ENCODE results near the gene TMEM187. TPM values are rescaled to one million over a fixed set of nuclear protein-coding genes. Genes with fewer than 3 reads are reported as not detected.

TMEM187 gene
- total and polyA plus RNA-seq, 10 donors: 2.0 to 12.2 (median 5.6) TPM

DNA sequence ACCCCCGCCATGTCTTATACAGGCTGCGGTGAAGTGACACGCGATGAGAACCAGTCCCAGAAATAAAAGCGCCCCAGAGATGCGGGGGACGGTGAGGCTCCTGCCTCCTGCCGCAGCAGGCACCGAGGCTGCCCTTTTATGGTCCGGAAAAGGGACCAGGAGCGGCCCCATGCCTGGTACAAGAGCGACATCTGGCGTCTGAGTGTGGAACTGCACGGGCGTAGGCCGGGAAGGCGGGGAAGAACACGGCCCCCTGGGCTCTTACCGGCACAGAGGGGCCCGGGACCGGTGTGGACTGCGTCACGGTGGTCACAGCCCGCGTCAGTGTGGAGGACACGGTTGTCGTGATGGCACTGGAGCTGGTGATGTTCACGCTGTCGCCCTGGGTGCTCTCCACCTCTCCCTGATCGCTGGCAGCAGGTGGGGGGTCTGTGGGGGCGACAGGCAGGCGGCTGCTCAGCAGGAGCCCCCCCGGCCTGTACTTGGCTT, 19.2 kb upstream of the TMEM187 start:
- intact Hi-C loops (cut with DNase I; ENCODE audit: low total_unique reads): loop anchor here (2.0 kb wide), 1 partner anchor 193 kb away; no protein-coding TSS in a partner anchor
- peak; percentile 94 for DNase-seq
- Histone ChIP-seq H3K36me3 (peaks cover 4 to 100% (median 88%) of the 10 kb centered on the region in 6 donors), H3K4me3 (no peak overlapping the region), H3K27ac (peak overlapping the region in 3 of 8 donors; percentile 18 to 48 (median 45)), H3K27me3 (replicated peaks in 1 of 7) (peaks cover 0 to 3% (median 0%) of the 10 kb centered on the region in 7 donors), H3K4me1 (peaks cover 0 to 29% (median 19%) of the 10 kb centered on the region in 6 donors), H3K9me3 (no peaks in the 10 kb centered on the region)
- TF ChIP-seq POLR2AphosphoS5 (IDR thresholded peaks at IDR 0.05) (peak; percentile 66 to 78 (median 69)), POLR2A (IDR thresholded peaks at IDR 0.05) (no peak)
- TF ChIP-seq, protein P1, sequence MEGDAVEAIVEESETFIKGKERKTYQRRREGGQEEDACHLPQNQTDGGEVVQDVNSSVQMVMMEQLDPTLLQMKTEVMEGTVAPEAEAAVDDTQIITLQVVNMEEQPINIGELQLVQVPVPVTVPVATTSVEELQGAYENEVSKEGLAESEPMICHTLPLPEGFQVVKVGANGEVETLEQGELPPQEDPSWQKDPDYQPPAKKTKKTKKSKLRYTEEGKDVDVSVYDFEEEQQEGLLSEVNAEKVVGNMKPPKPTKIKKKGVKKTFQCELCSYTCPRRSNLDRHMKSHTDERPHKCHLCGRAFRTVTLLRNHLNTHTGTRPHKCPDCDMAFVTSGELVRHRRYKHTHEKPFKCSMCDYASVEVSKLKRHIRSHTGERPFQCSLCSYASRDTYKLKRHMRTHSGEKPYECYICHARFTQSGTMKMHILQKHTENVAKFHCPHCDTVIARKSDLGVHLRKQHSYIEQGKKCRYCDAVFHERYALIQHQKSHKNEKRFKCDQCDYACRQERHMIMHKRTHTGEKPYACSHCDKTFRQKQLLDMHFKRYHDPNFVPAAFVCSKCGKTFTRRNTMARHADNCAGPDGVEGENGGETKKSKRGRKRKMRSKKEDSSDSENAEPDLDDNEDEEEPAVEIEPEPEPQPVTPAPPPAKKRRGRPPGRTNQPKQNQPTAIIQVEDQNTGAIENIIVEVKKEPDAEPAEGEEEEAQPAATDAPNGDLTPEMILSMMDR (IDR thresholded peaks at IDR 0.05 in 8 of 11, conservative IDR thresholded peaks at IDR 0.05 in 3 of 11): peak; percentile 94 to 100 (median 97)
- 27 to 36% (median 31%) methylated on average over 8 to 33 of the region's 33 CpGs for WGBS, 5 donors

DNA sequence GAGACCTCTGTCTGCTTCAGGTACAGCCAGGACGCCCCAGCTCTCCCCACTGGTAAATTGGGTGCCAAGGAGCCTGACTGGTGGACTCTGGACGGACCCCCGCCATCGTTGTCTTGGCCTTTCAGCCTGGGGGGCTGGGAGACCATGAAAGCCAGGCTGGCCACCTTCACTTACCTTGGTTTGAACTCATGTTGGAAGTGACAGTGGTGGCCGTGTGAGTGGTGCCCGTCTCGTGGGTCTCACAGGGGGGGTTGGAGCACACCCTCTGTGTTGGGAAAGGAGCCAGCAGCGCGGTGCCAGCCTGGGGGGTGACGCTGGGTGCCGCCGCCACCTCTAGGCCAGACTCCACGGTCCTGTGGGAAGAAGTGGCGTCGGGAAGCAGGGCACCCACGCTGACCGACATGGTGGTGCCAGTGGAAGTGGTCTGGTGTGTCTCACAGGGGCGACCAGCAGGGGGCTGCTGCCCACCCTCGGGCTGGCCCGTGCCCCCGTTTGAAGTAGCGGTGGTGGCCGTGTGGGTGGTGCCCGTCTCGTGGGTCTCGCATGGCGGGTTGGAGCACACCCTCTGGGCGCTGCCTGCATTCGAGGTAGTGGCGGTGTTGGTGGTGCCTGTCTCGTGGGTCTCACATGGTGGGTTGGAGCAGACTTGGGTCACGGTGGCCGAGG, 18.5 kb upstream of the TMEM187 start:
- DNase-seq: peak; percentile 79
- intact Hi-C loops (cut with DNase I; ENCODE audit: low total_unique reads): loop anchor here (2.0 kb wide), 1 partner anchor 193 kb away; no protein-coding TSS in a partner anchor
- 75 to 82% (median 77%) methylated on average over 23 to 33 of the region's 33 CpGs; no CpG with 5 or more reads in 1 of the 5 donors for WGBS, 5 donors
- H3K36me3 ChIP-seq: peaks cover 6 to 100% (median 94%) of the 10 kb centered on the region in 6 donors
- no peak overlapping the region for H3K4me3 ChIP-seq
- peaks cover 0 to 3% (median 0%) of the 10 kb centered on the region in 7 donors for H3K27me3 ChIP-seq (replicated peaks in 1 of 7)
- H3K4me1 ChIP-seq: peaks cover 0 to 23% (median 14%) of the 10 kb centered on the region in 6 donors
- H3K9me3 ChIP-seq: no peaks in the 10 kb centered on the region
- TF ChIP-seq, protein P1 (IDR thresholded peaks at IDR 0.05 in 8 of 11, conservative IDR thresholded peaks at IDR 0.05 in 3 of 11): no peak
- TF ChIP-seq POLR2A (IDR thresholded peaks at IDR 0.05) (no peak), POLR2AphosphoS5 (IDR thresholded peaks at IDR 0.05) (no peak)
- peak overlapping the region in 3 of 8 donors; percentile 18 to 48 (median 45) for H3K27ac ChIP-seq

DNA sequence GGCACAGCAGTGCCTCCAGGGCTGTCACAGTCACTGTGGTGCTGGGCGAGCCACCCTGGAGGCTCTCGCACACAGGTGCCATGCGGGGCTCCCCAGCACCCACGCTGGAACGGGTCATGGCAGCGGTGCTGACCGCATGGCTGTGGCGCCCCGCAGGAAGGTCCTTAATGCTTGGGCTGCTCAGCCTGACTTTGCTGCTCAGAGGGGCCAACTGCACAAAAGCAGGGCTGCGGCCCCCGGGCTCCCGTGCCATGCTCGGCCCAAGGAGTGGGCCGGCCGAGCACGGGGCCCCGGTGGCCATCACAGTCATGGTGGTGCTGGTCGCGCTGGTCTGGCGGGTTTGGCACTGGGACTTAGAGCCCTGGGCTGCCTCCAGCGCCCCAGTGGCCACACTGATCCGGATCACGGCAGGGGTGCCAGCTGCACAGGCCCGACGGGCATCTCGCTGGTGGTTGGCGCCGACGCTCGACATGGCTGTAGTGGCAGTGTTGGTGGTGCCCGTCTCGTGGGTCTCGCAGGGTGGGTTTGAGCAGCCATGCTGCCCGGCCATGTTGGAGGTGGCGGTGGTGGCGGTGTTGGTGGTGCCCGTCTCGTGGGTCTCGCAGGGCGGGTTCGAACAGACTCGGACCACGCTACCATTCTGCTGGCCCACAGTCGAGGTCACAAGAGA, 17.9 kb upstream of the TMEM187 start:
- Histone ChIP-seq H3K27me3 (replicated peaks in 1 of 7) (peaks cover 0 to 3% (median 0%) of the 10 kb centered on the region in 7 donors), H3K4me3 (no peak overlapping the region), H3K27ac (no peak overlapping the region), H3K9me3 (no peaks in the 10 kb centered on the region), H3K4me1 (peaks cover 0 to 16% (median 9%) of the 10 kb centered on the region in 6 donors), H3K36me3 (peaks cover 6 to 100% (median 96%) of the 10 kb centered on the region in 6 donors)
- TF ChIP-seq, protein P1 (IDR thresholded peaks at IDR 0.05 in 8 of 11, conservative IDR thresholded peaks at IDR 0.05 in 3 of 11): no peak
- TF ChIP-seq POLR2A (IDR thresholded peaks at IDR 0.05) (no peak), POLR2AphosphoS5 (IDR thresholded peaks at IDR 0.05) (no peak)
- intact Hi-C loops (cut with DNase I; ENCODE audit: low total_unique reads): no loop called here
- 94 to 100% (median 98%) methylated on average over 1 to 44 of the region's 44 CpGs for WGBS, 5 donors
- DNase-seq: peak; percentile 74

Measured in spleen (tissue), 11 donors.